GM21381 (cell line): ENCODE data around the gene SLC6A17.

Experiments
- ATAC-seq: cut with Tn5 transposase; IDR thresholded peaks from one replicate; pipeline ENCODE4 v1.9.1; 2021; ENCODE audit warnings: mild to moderate bottlenecking, moderate library complexity; ENCODE audit not compliant: unreplicated experiment

Gene SLC6A17

GRCh38 chr1:110239441-110240430 lies 89.4 kb downstream of the SLC6A17 start:
- no peak for ATAC-seq

GRCh38 chr1:110240476-110241210 lies 90.3 kb downstream of the SLC6A17 start:
- ATAC-seq = no peak

DNA sequence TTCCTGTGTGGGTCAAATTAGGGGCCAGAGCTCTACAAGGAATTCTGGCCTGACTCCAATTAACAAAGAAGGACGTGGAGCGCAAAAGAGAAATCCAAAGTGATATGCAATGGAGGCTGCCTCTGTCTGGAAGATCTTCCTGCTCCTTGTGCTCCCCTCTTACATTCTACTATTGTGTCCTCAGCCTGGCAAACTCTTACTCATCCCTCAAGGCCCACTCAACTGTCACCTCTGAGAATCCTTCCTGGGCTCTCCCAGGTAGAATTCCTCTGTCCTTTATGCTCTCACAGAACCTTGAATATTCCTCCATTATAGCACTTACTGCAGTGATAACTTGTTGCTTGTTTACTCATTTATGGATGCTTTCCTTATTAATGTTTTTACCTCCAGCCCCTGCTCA lies 91.2 kb downstream of the SLC6A17 start:
- no peak for ATAC-seq

GRCh38 chr1:110242062-110242461 lies 91.8 kb downstream of the SLC6A17 start:
- no peak for ATAC-seq

GRCh38 chr1:110242731-110243130 lies 92.4 kb downstream of the SLC6A17 start:
- ATAC-seq = no peak

DNA sequence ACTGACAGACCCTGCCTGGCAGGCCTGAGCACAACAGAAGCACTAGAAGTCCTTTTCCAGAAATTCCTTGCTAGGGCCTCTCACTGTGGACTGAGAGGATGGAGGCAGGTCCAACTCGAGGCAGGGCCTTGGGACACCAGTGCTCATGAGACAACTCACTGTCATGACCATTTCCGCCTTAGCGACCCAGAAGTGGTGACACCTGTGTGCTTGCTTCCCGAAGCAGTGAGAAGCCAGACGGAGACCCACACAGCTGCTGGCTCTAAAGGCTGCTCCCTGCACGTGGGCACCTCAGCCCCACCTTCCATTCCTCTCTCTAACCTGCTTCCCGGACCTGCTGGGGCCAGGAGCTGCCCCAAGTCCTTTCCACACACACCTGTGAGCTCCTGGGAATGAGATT lies 92.9 kb downstream of the SLC6A17 start:
- ATAC-seq = no peak

DNA sequence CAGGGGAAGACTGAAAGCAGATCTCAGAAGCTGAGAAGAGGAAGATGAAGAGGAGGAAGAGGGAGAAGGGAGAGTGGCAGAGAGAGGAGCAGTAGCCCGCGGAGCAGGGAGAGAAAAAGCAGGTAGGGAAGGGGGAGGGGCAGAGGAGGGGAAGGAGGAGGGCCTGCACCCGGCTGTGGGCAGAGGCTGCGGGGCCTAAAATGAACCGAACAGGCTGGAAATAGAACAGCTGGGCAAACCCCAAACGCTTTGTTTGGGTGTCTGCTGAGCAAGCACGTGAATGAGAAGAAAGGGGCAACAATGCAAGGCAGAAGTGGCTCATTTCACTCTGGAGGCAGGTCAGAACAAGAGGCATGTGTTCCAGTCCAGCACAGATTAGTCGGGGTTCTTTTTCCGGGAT lies 93.3 kb downstream of the SLC6A17 start:
- ATAC-seq = peak; percentile 43

- no peak for ATAC-seq
These were observed 95.8 kb downstream of the SLC6A17 start for GRCh38 chr1:110245876-110246620.

DNA sequence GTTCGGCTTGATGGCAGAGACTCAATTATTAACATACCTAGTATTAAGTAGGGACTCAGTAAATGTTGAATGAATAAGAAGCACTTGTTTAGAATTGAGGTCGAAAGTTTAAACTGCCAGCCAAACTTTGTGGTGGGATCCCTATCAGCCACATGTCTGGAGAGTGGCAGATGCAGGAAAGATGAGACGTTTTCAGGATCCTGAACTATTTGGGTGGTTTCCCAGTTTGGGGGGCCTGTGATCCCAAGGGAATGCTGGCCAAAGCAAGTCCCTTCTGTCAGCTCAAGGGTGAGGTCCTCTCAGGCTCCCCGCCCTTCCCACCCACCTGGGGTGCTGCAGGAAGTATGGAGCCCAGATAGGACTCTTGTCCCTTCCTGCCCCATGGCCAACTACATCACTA lies 98.5 kb downstream of the SLC6A17 start:
- no peak for ATAC-seq

- ATAC-seq = no peak
These were observed 99.0 kb downstream of the SLC6A17 start for GRCh38 chr1:110249256-110249655.

GRCh38 chr1:110250008-110250407 lies 99.7 kb downstream of the SLC6A17 start:
- ATAC-seq = no peak

- no peak for ATAC-seq
These were observed 100.5 kb downstream of the SLC6A17 start for GRCh38 chr1:110250749-110251148.
